Breast epithelium (tissue), 4 donors: Measurements from ENCODE around the gene MIS12. TPM values are rescaled to one million over a fixed set of nuclear protein-coding genes. Genes with fewer than 3 reads are reported as not detected.

Experiments
- DNase-seq, 2 donors: peaks; one replicate each; pipeline ENCODE4 v3.0.0-alpha.2; 2019; ENCODE audit warnings: low spot score in 2 of 2
- H3K27ac ChIP-seq, 2 donors: fragments of 200-600 bp; sonication (generic) in 1 of 2; one replicate each; pipeline ENCODE4 v1.5.1; 2016 to 2019; ENCODE audit warnings: mild to moderate bottlenecking in 1 of 2
- H3K27me3 ChIP-seq, 2 donors: fragments of 200-600 bp; sonication (generic) in 1 of 2; one replicate each; pipeline versions ENCODE4 v1.5.1 to v1.6.0; 2017 to 2019; ENCODE audit warnings: control low read depth in 1 of 2, mild to moderate bottlenecking in 1 of 2
- H3K36me3 ChIP-seq: fragments of 200-600 bp; one replicate; pipeline ENCODE4 v1.5.1; 2019
- H3K4me1 ChIP-seq, 2 donors: fragments of 200-600 bp; sonication (generic); one replicate each; pipeline ENCODE4 v1.5.1; 2016 to 2019; ENCODE audit warnings: control low read depth in 1 of 2
- H3K4me3 ChIP-seq, 3 donors: fragments of 200-600 bp; sonication (generic); 1 replicate in 2 of 3; 2 replicates in 1 of 3; pipeline ENCODE4 v1.5.1; 2016 to 2019; ENCODE audit warnings: mild to moderate bottlenecking in 3 of 3, moderate library complexity in 2 of 3
- H3K9me3 ChIP-seq, 2 donors: fragments of 200-600 bp; sonication (generic) in 1 of 2; one replicate each; pipeline ENCODE4 v1.5.1; 2016 to 2019; ENCODE audit warnings: control low read depth in 1 of 2
- POLR2A ChIP-seq: fragments of 450-650 bp; IDR thresholded peaks from one replicate; pipeline ENCODE4 v1.6.1; 2016; ENCODE audit warnings: antibody characterized with exemption, mild to moderate bottlenecking, moderate library complexity
- POLR2AphosphoS5 ChIP-seq, 3 donors: sonication (generic); formaldehyde crosslinking; IDR thresholded peaks; one replicate each; pipeline ENCODE4 v1.6.1; 2017; ENCODE audit warnings: antibody characterized with exemption in 3 of 3
- intact Hi-C: fragments of 100-400 bp; cut with DNase I; formaldehyde crosslinking; loops from one replicate; pipeline ENCODE4 v1.15.1; 2023; ENCODE audit warnings: low total_unique reads
- total RNA-seq, 3 donors: library from RNA; depleted of rRNA; stranded (reverse); fragments of >200 nt; gene quantifications; one replicate each; pipeline ENCODE4 v1.1.0, GENCODE V29; 2016
- TF ChIP-seq, protein P1 (sequence below), 3 donors: fragments of 450-650 bp; IDR thresholded peaks; one replicate each; pipeline ENCODE4 v1.5.1; 2016 to 2017; ENCODE audit warnings: antibody characterized with exemption in 3 of 3, mild to moderate bottlenecking in 3 of 3, moderate library complexity in 3 of 3

The MIS12 gene
- total RNA-seq, 3 donors from 2014 or later: 12.3 to 16.5 (median 14.1) TPM

GRCh38 chr17:5499476-5500231 is 13.3 kb downstream of the MIS12 start:
- Histone ChIP-seq H3K9me3 (no peaks in the 10 kb centered on the region), H3K27me3 (peaks cover 0 to 6% of the 10 kb centered on the region in 2 donors), H3K4me1 (no peaks in the 10 kb centered on the region), H3K36me3 (no peaks in the 10 kb centered on the region), H3K27ac (no peak overlapping the region), H3K4me3 (peak overlapping the region; percentile 49 to 70 (median 69))
- no peak for DNase-seq
- TF ChIP-seq POLR2A (no peak), POLR2AphosphoS5 (IDR thresholded peaks at IDR 0.05) (no peak)
- intact Hi-C loops: no loop called here

GRCh38 chr17:5500247-5500588 is 13.9 kb downstream of the MIS12 start:
- Histone ChIP-seq H3K4me3 (peak overlapping the region; percentile 49 to 70 (median 69)), H3K27me3 (peaks cover 0 to 6% of the 10 kb centered on the region in 2 donors), H3K4me1 (no peaks in the 10 kb centered on the region), H3K9me3 (no peaks in the 10 kb centered on the region), H3K36me3 (no peaks in the 10 kb centered on the region), H3K27ac (peak overlapping the region; percentile 48 to 68)
- no peak for DNase-seq
- no peak for TF ChIP-seq POLR2A
- TF ChIP-seq, protein P1, sequence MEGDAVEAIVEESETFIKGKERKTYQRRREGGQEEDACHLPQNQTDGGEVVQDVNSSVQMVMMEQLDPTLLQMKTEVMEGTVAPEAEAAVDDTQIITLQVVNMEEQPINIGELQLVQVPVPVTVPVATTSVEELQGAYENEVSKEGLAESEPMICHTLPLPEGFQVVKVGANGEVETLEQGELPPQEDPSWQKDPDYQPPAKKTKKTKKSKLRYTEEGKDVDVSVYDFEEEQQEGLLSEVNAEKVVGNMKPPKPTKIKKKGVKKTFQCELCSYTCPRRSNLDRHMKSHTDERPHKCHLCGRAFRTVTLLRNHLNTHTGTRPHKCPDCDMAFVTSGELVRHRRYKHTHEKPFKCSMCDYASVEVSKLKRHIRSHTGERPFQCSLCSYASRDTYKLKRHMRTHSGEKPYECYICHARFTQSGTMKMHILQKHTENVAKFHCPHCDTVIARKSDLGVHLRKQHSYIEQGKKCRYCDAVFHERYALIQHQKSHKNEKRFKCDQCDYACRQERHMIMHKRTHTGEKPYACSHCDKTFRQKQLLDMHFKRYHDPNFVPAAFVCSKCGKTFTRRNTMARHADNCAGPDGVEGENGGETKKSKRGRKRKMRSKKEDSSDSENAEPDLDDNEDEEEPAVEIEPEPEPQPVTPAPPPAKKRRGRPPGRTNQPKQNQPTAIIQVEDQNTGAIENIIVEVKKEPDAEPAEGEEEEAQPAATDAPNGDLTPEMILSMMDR (IDR thresholded peaks at IDR 0.05): no peak
- TF ChIP-seq POLR2AphosphoS5 (IDR thresholded peaks at IDR 0.05): no peak
- intact Hi-C loops: no loop called here

DNA sequence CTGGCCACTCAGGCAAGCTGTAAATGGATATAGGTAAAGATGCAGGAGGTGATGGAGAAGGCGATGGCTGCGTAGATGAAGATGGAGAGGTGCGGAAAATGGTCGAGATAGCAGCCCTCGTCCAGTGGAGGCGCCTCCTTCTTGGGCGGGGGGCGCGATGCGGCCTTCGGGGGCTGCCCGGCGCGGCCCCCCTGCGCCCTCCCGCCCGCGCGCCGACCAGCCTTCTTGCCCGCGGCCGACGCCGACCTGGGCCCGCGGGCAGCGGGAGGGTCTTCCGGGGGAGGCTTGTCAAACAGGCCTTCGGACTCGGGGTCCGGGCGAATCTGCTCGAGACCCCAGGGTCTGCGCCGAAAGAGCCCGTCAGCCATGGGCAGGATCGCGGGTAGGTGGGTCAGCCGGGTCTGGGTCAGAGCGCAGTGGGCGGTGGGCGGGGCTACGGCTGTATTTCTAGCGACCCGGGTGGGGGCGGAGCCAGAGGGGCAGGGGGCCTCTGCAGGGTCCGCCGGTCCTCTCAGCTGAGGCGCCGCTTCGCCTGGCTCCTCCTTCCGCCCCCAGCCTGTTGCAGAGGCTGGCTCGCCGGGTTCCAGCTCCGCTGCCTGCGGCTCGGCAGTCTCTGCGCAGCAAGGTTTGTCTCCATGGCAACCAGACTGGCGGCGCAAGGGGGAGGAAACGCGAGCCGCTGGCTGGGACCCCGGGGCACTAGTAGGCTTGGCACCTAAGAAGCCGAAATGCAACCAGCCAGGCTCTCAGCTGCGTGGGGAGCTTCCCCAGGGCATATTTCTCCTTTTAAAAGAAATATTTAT is 14.4 kb downstream of the MIS12 start:
- peak overlapping the region; percentile 48 to 68 for H3K27ac ChIP-seq
- H3K4me1 ChIP-seq: no peaks in the 10 kb centered on the region
- intact Hi-C loops: no loop called here
- peak; percentile 56 to 67 for DNase-seq
- no peak for TF ChIP-seq POLR2AphosphoS5 (IDR thresholded peaks at IDR 0.05)
- no peak for TF ChIP-seq POLR2A
- TF ChIP-seq, protein P1 (IDR thresholded peaks at IDR 0.05): no peak
- H3K4me3 ChIP-seq: peak overlapping the region; percentile 49 to 70 (median 69)
- peaks cover 0 to 6% of the 10 kb centered on the region in 2 donors for H3K27me3 ChIP-seq
- H3K9me3 ChIP-seq: no peaks in the 10 kb centered on the region
- no peaks in the 10 kb centered on the region for H3K36me3 ChIP-seq

DNA sequence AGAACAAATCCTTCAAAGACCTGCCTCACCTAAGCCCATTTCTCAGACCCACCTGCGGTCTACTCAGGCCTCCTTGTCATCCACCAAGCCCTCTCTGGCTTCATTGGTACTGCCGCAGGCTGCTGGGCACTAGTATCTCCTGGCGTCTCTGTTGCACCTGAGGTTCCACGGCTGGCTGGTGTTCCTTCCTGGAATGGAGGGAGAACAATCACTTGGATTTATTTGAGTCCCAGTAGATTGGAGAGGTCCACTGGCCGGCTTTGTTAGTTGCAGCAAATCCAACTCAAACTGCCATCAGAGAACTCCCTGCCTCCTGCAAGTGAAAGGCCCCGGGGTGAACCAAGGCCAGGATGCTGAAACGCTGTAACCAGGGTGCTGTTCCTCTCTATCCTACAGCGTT is 15.3 kb downstream of the MIS12 start:
- intact Hi-C loops: no loop called here
- DNase-seq: no peak
- H3K4me3 ChIP-seq: no peak overlapping the region
- peaks cover 0 to 6% of the 10 kb centered on the region in 2 donors for H3K27me3 ChIP-seq
- no peaks in the 10 kb centered on the region for H3K9me3 ChIP-seq
- H3K4me1 ChIP-seq: no peaks in the 10 kb centered on the region
- no peaks in the 10 kb centered on the region for H3K36me3 ChIP-seq
- H3K27ac ChIP-seq: no peak overlapping the region
- TF ChIP-seq, protein P1 (IDR thresholded peaks at IDR 0.05): no peak
- TF ChIP-seq POLR2A: no peak
- no peak for TF ChIP-seq POLR2AphosphoS5 (IDR thresholded peaks at IDR 0.05)

- intact Hi-C loops: no loop called here
- DNase-seq: no peak
- Histone ChIP-seq H3K27me3 (peaks cover 0 to 6% of the 10 kb centered on the region in 2 donors), H3K4me1 (no peaks in the 10 kb centered on the region), H3K27ac (no peak overlapping the region), H3K36me3 (no peaks in the 10 kb centered on the region), H3K9me3 (no peaks in the 10 kb centered on the region), H3K4me3 (no peak overlapping the region)
- TF ChIP-seq, protein P1 (IDR thresholded peaks at IDR 0.05): no peak
- no peak for TF ChIP-seq POLR2A
- no peak for TF ChIP-seq POLR2AphosphoS5 (IDR thresholded peaks at IDR 0.05)
Observed at GRCh38 chr17:5502552-5502951, 16.2 kb downstream of the MIS12 start.
